NCI-H1048 (cell line): ENCODE results near the gene PACS2.

Experiments
- DNase-seq: peaks from one replicate; lab custom pipeline; 2025; lab: John Stamatoyannopoulos, UW

Gene PACS2

DNA sequence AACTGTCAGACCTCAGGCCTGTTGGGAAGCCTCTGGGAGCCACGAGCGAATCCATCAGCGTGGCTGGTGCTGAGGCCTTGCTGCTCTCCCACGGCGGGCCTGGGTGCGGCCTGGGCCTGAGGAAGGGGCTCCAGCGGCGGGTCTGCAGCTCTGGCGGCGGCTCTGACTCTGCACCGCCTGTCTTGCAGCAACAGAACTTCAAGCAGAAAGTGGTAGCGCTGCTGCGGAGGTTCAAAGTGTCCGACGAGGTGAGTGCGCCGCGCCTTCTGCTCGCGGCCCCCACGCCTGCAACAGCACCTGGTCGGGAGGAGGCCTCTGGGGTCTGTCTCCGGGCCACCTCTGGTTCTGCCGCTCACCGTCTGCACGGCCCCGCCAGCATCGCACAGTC, 55.1 kb downstream of the PACS2 start:
- DNase-seq = no peak

GRCh38 chr14:105374389-105374788, 59.8 kb downstream of the PACS2 start:
- DNase-seq = no peak

- DNase-seq = no peak
These were observed 61.1 kb downstream of the PACS2 start for GRCh38 chr14:105375635-105376057.

DNA sequence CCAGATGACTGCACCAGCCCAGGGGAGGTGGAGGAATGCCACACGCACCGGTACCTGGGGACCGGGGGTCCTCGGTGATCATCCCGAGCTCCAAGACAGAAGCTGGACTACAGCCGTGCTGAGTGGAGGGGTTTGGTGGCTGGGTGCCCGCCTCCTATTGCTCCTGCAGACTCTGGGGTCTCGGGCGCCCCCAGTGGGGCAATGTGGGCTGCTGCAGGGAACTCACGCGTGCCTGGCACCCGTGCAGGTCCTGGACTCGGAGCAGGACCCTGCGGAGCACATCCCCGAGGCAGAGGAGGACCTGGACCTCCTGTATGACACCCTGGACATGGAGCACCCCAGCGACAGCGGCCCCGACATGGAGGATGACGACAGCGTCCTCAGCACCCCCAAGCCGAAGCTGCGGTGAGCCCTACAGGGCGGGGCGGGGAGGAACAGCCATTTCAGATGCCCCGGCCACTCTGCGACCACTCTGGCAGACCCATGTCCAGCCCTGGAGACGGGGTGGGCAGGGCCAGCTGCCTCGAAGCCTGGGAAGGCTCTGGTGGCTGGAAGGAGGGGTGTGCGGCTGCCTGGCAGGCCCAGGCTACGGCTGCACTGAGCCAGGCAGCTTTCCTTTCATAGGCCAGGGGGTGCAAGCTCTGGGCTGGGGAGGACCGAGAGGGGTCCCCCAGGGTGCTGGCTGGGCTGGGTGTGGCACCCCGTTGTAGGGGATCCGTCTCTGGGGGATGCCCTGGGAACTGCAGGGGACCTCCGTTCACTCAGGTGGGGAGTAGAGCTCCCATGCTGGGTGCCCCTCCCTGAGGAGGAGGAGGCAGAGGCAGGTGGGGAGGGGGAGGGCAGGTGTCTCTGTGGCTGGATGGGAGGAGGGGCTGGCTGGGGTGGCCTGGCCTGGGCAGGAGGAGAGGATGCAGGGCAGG, 62.2 kb downstream of the PACS2 start:
- no peak for DNase-seq

GRCh38 chr14:105377555-105378182, 63.1 kb downstream of the PACS2 start:
- DNase-seq = no peak

DNA sequence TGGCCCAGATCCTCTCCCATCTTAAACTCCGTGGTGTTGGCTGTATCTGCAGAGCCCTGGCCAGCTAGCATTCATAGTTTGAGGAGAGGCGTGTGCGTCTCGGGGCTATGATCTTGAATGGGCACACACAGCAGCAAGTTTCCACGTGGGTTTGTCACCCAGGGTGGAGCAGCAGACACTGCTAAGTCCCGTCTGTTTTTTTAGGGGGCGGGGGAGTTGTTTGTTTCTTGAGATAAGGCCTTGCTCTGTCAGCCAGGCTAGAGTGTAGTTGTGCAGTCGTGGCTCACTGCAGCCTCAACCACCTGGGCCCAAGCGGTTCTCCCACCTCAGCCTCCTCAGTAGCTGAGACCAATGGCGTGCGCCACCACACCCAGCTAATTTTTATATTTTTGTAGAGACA, 63.7 kb downstream of the PACS2 start:
- no peak for DNase-seq

- no peak for DNase-seq
These were observed 64.5 kb downstream of the PACS2 start for GRCh38 chr14:105378873-105379685.

- DNase-seq = no peak
These were observed 65.4 kb downstream of the PACS2 start for GRCh38 chr14:105379946-105380345.

- no peak for DNase-seq
These were observed 66.2 kb downstream of the PACS2 start for GRCh38 chr14:105380756-105381155.

GRCh38 chr14:105381446-105382342, 67.1 kb downstream of the PACS2 start:
- no peak for DNase-seq

DNA sequence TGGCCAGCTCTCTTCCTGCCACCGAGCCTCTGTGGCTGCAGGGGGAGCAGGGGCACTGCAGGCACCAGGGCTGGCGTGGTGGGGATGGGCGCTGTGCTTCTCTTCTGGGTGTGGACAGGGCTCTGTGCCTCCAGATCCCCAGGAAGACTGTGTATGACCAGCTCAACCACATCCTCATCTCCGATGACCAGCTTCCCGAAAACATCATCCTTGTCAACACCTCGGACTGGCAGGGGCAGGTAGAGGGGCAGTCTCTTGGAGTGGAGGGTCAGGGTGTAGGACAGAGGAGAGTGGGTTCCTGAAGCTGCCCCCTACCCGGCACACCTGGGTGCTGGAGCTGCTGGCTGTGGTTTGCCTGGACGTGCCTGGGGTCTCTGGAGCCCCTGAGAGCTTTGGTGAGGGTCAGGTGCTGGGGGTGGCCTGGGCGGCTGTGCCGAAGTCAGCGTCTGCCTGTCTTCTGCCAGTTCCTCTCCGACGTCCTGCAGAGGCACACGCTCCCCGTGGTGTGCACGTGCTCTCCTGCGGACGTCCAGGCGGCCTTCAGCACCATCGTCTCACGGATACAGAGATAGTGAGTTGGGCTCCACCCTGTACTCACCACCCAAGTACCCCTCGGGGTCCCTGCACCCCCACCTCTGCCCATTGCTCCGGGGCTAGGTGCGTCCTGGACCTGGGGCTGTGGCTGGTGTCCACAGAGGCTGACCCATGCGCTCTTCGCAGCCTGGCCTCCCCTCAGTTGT, 68.0 kb downstream of the PACS2 start:
- no peak for DNase-seq

DNA sequence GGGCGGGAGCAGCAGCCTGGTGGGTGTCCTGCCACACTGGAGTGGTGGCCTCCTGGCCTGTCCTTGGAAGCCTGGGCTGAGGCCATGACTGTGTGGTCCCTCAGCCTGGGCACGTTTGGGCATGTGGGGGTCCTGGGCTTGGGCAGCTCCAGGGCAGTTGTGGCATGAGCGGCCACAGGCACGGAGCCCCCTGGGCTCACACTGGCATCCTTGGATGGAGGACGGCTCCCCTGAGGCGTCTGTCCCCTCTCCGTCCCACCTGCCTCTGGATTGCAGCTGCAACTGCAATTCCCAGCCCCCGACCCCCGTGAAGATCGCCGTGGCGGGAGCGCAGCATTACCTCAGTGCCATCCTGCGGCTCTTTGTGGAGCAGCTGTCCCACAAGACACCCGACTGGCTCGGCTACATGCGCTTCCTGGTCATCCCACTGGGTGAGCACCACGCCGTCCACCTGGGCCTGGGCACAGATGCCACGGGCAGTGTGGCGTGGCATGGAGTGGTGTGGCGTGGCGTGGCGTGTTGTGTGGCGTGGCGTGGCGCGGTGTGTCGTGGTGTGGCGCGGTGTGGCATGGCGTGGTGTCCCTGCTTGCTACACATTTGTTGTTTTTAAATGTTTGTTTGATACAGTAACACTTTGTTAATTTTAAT, 68.7 kb downstream of the PACS2 start:
- DNase-seq = no peak

DNA sequence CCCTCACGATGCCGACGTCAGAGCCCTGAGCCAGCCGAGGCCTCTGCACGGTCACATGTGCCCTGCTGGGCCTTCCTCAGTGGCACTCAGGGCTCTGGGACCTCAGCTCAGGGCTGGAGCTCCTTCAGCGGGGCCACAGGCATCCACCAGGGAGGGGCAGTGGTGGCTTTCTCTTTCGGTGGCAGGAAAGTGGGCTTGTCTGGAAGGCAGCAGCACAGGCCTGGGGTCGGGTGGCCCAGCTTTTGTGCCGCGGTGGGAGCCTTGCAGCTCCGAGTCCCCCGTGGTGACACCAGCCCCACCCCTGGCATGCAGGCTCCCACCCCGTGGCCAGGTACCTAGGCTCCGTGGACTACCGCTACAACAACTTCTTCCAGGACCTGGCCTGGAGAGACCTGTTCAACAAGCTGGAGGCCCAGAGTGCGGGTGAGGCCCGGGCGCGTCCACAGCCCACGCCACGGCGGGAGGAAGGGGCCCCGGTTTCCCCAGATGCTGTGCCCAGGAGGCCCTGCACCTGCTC, 69.6 kb downstream of the PACS2 start:
- no peak for DNase-seq

DNA sequence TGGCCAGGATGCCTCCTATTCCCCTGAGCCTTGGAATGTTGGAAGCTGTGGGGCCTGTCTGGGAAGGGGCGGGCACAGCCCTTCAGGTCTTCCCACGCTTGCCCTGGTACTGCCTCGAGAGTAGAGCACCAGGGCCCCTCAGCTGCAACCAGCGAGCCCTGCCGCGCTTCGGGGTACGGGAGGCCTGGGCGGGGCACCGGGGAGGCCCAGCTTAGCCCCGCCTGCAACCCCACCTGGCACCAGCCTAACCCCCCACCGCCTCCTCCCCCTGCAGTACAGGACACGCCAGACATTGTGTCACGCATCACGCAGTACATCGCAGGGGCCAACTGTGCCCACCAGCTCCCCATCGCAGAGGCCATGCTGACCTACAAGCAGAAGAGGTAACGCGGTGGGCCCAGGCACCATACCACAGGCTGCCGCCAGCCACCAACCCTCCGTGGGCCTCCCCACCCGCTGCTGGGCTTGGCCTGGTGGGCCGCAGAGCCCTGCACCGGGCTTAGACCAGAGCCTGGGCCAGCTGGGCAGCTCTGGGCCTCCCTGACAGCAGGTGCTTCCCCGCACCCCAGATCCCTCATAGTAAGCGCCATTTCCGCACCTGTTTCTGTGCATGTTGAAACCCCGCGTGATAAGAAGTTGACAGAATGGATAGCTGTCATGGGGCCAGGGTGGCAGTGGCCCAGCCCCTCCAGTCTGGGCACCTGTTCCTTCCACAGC, 70.2 kb downstream of the PACS2 start:
- no peak for DNase-seq

- DNase-seq = no peak
These were observed 70.7 kb downstream of the PACS2 start for GRCh38 chr14:105385322-105385637.

DNA sequence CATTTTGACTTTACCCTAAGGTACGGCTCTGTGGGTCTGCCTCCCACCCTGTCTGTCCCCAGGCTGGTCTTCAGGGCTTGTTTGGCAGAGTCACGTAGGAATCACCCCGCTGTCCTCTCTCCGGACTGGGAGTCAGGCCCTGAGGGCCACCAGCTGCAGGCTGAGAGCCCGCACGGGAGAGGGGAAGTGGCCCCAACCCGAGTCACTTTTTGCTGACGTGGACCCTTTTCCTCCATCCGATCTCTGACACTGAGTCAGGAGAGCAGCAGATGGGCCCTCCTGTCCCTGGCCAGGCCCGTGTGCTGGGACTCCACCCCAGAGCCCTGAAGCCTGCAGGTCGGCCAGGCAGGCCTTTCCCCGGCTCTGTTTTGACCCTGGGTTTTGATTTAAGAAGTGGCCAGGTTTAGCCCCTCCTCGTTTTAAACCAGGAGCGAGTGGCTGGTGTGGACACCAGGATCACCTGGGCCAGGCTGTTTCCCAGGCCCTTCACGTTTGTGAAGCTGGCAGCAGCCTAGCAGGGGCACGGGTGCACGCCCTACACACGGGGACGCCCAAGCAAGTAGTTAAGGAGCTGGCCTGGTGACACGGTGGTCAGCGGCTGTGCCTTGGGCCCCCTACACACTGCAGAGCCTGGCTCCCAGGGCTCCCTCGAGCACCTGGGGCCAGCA, 71.3 kb downstream of the PACS2 start:
- no peak for DNase-seq

DNA sequence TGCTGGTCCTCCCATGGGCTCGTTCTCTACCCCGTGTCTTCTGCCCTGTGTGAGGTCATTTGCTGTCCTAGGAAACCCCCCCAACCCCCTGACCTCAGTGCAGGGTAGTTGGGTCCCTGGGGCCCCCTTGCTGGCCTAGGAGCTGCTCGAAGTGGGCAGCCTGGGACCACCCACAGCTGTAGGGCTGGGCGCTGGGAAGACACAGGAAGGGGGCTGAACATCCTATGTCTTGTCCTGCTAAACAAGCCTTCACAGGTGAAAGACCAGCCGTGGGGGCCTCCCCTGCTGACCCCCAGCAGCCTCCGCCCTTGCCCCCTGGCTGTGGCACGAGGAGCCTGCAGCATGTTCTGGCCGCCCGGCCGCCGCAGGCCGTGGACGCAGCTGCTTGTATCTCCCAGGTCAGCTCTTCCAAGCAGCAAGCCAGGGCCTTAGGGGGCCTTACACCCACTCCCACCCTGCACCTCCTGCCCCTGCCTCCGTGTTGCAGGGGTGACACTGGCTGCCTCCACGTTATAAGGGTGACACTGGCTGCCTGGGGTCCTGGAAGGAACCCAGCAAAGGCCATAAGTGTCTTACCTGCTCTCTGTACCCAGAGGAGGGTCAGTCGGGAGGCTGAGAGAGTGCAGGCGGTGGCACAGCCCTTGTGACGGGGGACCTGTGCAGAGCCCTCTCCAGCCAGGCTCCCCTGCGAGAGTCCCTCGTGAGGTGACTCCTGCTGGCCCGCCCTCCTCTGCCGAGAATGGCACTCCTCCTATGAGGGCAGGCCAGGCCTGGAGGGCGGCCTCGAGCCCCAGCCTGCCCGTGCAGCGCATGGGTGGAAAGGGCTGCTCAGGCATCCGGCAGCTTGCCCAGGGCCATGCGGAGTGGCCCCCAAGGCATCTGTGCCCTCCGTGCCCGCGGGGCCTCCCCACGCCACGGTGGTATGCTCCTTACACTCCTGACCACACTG, 72.3 kb downstream of the PACS2 start:
- DNase-seq = no peak

DNA sequence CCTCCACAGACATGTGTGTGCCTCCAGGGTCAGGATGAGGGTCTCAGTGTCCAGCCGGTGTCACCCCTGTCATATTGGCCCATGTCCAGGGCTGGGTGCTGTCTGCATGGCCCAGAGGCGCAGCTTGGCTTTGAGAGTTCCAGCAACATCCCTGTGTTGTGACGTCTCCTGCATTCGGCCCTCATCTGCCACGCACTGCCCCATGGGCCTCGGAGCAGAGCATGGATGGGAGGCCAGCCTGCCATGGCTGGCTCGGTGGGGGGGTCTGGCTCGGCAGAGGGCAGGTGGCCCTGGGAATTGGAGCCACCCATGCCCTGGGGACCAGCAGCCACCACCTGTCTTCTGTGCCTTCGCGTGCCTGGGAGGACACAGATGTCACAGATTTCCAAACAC, 73.0 kb downstream of the PACS2 start:
- no peak for DNase-seq
